ENCODE measurements around the gene PDP2. TPM values are rescaled to one million over a fixed set of nuclear protein-coding genes. Genes with fewer than 3 reads are reported as not detected.

Gene PDP2
- total RNA-seq, 1 experiment from 2014 or later, result 28.4 TPM

- TF ChIP-seq NR1H2 (CRISPR knock-in tag; IDR thresholded peaks at IDR 0.05), result no peak
- no peak for TF ChIP-seq TEAD4 (CRISPR knock-in tag; IDR thresholded peaks at IDR 0.05)
These were observed 34.5 kb upstream of the PDP2 start (continued) for GRCh38 chr16:66845791-66846221.

DNA sequence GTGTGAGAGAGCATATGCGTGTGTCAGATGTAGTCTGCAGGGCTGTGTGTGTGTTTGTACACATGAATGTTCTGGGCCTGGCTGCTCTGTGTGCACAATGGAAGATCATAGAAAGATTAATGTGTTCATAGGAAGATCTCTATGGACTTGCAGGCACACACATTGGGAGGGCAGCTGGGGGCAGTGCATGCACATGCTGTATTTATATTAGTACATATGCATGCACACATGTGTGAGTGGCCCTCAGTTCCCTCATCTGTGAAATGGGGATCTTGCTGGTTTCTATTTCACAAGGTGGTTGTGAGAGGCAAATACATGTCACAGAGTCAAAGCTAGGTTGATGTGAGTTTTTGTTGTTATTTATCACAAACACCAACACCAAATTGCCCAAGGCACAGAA, 34.0 kb upstream of the PDP2 start:
- no peak for ATAC-seq
- Mint-ChIP-seq H3K4me3 (no peak overlapping the region), H3K4me1 (peaks cover 13% of the 10 kb centered on the region), H3K27ac (no peak overlapping the region), H3K36me3 (no peaks in the 10 kb centered on the region), H3K9me3 (no peaks in the 10 kb centered on the region), H3K27me3 (ENCODE audit: low read depth) (peaks cover 69% of the 10 kb centered on the region)
- TF ChIP-seq ESRRA (CRISPR knock-in tag; IDR thresholded peaks at IDR 0.05; ENCODE audit: borderline replicate concordance), result no peak
- TF ChIP-seq GRHL2 (CRISPR knock-in tag; IDR thresholded peaks at IDR 0.05; ENCODE audit: insufficient replicate concordance, severe bottlenecking), result no peak
- TF ChIP-seq, protein P1, sequence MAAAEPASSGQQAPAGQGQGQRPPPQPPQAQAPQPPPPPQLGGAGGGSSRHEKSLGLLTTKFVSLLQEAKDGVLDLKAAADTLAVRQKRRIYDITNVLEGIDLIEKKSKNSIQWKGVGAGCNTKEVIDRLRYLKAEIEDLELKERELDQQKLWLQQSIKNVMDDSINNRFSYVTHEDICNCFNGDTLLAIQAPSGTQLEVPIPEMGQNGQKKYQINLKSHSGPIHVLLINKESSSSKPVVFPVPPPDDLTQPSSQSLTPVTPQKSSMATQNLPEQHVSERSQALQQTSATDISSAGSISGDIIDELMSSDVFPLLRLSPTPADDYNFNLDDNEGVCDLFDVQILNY (CRISPR knock-in tag; IDR thresholded peaks at IDR 0.05), result no peak
- TF ChIP-seq FOXK1 (CRISPR knock-in tag; IDR thresholded peaks at IDR 0.05), result no peak
- TF ChIP-seq FOXP1 (CRISPR knock-in tag; IDR thresholded peaks at IDR 0.05; ENCODE audit: borderline replicate concordance), result no peak
- TF ChIP-seq, protein P2, sequence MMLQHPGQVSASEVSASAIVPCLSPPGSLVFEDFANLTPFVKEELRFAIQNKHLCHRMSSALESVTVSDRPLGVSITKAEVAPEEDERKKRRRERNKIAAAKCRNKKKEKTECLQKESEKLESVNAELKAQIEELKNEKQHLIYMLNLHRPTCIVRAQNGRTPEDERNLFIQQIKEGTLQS (CRISPR knock-in tag; conservative IDR thresholded peaks at IDR 0.05), result no peak
- TF ChIP-seq ZNF512 (CRISPR knock-in tag; IDR thresholded peaks at IDR 0.05; ENCODE audit: borderline replicate concordance), result no peak
- no peak for TF ChIP-seq SOX15 (CRISPR knock-in tag; IDR thresholded peaks at IDR 0.05)
- no peak for TF ChIP-seq ZNF317 (CRISPR knock-in tag; IDR thresholded peaks at IDR 0.05; ENCODE audit: borderline replicate concordance, low read depth)
- TF ChIP-seq HMGA2 (CRISPR knock-in tag; IDR thresholded peaks at IDR 0.05), result no peak
- TF ChIP-seq STAT6 (CRISPR knock-in tag; conservative IDR thresholded peaks at IDR 0.05; ENCODE audit: low read depth), result no peak
- TF ChIP-seq RORB (CRISPR knock-in tag; IDR thresholded peaks at IDR 0.05), result no peak
- TF ChIP-seq, protein P3, sequence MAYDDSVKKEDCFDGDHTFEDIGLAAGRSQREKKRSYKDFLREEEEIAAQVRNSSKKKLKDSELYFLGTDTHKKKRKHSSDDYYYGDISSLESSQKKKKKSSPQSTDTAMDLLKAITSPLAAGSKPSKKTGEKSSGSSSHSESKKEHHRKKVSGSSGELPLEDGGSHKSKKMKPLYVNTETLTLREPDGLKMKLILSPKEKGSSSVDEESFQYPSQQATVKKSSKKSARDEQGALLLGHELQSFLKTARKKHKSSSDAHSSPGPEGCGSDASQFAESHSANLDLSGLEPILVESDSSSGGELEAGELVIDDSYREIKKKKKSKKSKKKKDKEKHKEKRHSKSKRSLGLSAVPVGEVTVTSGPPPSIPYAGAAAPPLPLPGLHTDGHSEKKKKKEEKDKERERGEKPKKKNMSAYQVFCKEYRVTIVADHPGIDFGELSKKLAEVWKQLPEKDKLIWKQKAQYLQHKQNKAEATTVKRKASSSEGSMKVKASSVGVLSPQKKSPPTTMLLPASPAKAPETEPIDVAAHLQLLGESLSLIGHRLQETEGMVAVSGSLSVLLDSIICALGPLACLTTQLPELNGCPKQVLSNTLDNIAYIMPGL (CRISPR knock-in tag; IDR thresholded peaks at IDR 0.05), result no peak
- no peak for TF ChIP-seq ZNF219 (CRISPR knock-in tag; IDR thresholded peaks at IDR 0.05; ENCODE audit: borderline replicate concordance)
- TF ChIP-seq ZNF425 (CRISPR knock-in tag; conservative IDR thresholded peaks at IDR 0.05), result no peak
- TF ChIP-seq CREM (CRISPR knock-in tag; IDR thresholded peaks at IDR 0.05), result no peak
- no peak for TF ChIP-seq ZBTB21 (CRISPR knock-in tag; IDR thresholded peaks at IDR 0.05; ENCODE audit: borderline replicate concordance)
- DNase-seq (ENCODE audit: low spot score), result no peak
- POLR2A ChIA-PET, result no interaction called here
- CTCF ChIA-PET, result interaction anchor here (1.3 to 6.5 kb wide), 5 partner anchors 12 to 27 kb away, joined by 4 to 76 read pairs (median 4); partner anchors contain the start of gene NAE1

All from WTC11 (cell line).